Limb (tissue), 2 donors: ENCODE measurements around the gene GOLT1B.

Source experiments
- DNase-seq, 2 donors: peaks; one replicate each; pipeline ENCODE4 v3.0.0-alpha.2; 2016; ENCODE audit errors: extremely low spot score in 2 of 2

The GOLT1B gene

DNA sequence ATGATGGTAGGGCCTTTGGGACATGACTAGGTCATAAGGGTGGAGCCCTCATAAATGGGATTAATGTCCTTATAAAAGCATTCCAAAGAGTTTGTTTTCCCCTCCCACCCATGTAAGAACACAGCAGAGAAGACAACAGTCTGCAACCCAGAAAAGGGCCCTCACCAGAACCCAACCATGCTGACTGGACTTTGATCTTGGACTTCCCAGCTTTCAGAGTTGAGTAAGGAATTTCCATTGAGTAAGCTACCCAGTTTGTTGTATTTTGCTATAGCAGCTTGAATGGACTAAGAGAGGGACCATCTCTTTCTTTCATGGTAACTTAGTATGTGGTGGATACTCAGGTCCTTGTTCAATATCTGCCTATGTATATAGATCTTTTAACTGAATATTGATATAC lies 21.6 kb downstream of the GOLT1B start:
- DNase-seq: no peak

DNA sequence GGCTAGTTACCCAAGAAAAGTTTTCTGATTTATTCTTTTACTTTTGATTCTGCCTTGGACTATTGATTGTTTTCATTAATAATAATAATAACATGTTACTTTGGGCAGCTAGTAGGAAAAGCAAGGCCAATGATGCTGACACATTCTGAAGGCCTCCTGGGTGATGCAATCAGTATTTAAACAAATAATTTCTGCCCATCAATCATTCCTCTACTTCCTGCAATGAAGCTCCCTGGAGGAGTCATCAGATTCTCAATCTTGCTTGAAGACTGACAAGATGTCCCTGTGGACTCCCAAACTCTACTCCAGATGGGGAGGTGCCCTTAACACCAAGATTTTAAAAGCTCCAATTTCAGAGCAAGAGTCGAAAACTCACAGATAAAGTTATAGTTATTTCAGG lies 24.5 kb downstream of the GOLT1B start, which contains the start of gene SPX:
Gene SPX (plus strand): TSS at position 244 of the 400 bp plus-strand sequence. CDS start 177 bp downstream, outside the sequence.
- DNase-seq: no peak

DNA sequence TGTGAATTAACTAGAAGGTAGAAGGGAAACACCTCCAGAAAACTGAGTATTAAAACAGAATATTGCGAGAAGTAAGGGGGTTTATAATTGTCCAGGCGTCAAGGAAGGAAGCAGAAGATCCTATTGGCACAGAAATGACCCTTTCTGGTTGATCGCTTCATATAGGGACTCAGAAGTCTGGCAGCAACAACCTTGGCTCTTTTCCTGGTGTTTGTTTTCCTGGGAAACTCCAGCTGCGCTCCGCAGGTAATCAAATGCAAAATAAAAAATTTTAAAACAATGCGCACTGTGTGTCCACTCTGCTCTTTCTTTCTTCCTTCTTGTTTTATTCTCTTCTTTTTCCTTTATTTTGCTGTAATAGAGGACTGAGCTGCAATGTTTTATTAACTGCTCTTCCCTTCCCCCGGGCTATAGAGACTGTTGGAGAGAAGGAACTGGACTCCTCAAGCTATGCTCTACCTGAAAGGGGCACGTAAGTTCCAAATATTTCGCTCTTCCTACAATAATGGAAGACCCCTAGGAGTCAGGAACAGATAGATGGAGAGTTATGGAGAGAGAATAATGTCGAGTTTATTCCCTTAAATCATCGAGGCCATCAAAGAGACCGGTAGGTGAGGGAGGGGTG lies 25.2 kb downstream of the GOLT1B start:
- no peak for DNase-seq

DNA sequence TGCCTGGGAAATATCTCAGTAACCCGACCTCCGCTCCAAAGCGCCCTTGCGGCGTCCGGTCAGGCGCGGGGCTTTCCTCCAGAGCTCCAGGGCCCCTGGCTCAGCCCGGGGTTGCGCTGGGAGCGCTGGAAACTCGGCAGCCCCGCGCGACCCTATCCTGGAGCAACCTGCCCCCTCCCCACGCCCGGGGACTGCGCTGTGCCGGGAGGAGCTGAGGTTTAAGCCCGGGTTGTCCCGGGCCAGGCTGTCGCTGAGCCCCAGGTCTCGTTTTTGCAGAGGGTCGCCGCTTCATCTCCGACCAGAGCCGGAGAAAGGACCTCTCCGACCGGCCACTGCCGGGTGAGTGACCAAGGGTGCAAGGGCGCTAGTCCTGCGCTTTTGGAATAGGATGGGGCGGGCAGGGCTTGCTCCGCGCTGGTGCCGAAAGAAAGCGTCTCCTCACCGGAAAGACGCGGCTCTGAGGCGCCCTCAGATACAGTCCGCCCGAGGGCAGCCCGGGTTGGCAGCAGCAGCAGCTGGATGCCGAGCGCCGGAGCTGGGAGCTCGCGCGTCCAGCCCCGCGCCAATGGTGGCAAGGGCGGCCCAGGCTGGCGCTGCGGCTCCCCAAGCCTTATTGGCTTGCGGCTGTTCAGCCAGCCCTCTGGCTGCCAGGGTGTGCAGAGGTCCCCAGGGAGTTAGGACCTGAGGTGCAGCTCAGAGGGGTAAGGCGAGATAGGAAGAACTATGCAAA lies 26.0 kb downstream of the GOLT1B start:
- peak; percentile 25 to 72 for DNase-seq

DNA sequence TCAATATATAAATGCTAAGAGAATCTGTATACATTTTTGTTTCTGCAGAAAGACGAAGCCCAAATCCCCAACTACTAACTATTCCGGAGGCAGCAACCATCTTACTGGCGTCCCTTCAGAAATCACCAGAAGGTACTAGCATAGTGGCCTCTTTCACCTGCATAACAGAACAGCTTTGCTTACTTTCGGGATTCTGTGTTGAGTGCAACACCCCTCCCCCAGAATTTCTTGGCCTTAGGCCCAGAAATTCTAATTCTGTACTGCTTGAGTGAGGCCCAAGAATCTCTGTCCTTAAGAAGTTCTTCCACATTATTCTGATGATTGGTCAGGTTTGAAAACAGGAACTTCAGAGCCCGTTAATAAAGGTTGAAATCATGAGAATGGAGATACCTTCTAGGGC lies 27.4 kb downstream of the GOLT1B start:
- DNase-seq: peak in 1 of 2 donors; percentile 11

DNA sequence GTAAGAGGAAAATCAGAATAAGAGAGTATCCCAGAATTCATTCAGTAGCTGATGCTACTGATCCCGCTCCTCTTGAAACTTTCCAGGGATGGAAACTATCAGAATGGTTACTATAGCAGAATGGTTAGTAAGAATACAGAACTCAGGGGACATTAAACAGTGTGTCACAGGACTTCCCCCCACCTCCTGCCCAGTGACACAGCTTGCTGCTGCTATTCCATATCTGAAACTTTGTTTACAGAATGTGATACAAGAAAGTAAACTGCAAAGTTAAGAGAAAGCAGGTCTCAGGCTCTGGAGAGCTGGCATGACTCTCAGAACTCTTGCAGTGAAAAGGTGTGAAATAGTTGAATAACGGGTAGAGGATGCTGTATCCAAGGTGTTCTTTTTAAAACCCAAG lies 27.9 kb downstream of the GOLT1B start:
- no peak for DNase-seq

DNA sequence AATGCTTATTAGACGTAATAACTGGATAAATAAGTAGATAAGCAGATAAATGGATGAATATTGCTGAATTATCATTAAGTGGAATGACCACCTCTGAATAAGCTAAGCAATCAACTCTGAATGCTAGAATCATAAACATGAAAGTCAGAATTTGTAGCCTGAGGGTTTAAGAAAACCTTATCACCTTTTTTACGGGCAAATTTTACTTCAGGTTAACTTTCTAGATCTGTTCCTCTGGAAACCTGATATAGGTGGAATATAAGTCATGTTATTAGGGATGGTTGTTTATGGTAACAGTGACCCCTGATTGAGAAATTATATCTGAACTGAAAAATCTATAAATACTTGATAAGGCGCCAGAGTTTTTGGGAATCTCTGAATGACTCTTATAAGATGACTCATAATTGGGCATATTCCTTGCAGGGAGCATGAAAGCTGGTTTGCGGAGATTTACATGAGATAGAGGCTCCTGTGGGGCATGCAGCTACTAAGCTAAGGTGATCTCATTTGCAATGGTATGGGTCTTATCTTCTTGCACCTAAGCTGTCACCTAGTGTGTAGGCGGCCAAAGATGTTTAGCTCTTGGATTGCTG lies 36.6 kb downstream of the GOLT1B start:
- DNase-seq: no peak

DNA sequence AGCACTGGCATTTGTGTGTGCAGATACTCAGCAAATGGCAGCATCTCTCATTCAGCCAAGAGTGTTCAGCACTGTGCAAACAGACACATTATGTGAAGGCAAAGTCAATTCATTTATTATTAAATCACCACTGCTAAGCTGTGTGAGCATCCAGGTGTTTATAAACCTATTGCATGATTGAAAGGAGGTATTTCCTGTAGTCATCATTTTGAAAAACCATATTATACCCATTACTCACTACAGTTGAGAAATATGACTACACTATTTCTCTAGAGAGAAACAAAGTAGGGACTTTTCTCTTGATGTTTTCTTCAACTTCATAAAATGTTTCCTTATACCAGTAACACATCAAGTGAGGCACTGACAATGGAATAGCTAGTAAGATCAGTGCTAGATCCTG lies 38.2 kb downstream of the GOLT1B start:
- no peak for DNase-seq

DNA sequence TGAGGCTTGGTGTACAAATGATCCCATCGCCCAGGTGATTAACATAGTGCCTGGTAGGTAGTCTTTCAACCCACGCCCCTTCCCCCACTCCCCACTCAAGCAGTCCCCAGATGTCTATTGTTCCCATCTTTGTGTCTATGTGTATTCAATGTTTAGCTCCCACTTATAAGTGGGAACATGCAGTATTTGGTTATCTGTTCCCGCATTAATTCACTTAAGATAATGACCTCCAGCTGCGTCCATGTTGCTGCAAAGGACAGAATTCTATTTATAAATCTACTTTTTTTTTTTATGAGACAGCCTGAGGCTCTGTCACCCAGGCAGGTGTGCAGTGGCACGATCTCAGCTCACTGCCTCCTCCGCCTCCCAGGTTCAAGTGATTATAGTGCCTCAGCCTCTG lies 40.2 kb downstream of the GOLT1B start:
- DNase-seq: no peak

DNA sequence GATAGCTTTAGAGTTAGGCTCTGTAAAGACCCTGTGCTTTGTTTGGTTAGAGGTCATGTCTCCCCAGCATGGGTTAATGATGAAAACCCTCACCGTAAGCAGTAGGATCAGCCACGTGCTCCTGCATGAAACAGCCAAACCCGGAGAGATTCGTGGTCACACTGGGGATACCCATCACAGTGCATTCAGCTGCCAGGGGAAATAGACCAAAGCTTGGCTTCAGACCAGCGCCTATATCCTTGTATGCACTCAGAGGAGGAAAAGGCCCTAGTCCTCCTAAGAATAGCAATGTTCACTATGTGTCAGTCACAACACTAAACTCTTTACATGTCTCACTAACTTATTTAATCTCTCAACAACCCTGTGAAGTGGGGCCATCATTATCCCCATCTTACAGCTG lies 40.8 kb downstream of the GOLT1B start:
- no peak for DNase-seq

DNA sequence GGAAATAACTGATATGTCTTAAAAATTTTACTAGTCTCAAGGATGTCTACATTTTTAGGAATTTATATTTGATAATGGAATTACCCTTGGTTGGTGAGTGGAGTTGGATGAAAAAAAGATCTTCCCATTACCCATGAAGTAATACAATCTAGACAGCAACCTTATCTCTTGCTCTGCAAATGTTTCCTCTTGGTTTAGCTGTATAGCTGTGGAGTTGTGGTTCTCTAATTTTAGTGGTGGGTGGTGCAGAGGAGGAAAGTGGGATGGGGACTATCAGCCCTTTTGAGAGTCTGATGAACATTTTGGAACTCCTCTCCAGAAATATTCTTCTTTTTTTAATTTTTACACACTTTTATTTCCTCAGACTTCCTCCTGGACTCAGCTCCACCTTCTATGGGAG lies 41.6 kb downstream of the GOLT1B start:
- no peak for DNase-seq

DNA sequence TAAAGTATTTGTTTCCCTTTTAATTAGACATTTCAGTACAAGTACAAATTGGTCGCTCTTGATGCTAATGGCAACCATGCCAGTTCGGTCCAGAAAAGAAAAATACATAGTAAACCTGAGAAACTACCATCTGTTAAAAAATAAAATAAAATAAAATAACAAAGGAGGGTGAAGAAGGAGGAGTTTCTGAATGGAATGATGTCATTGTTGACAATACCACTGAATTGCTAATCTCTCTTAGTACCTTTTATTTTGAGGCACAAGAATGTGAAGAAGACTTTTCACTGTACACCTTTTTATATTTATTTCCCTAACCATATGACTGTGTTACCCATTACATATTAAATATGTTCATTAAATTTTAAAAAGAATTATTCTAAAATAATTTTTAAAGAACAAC lies 44.0 kb downstream of the GOLT1B start:
- DNase-seq: no peak

DNA sequence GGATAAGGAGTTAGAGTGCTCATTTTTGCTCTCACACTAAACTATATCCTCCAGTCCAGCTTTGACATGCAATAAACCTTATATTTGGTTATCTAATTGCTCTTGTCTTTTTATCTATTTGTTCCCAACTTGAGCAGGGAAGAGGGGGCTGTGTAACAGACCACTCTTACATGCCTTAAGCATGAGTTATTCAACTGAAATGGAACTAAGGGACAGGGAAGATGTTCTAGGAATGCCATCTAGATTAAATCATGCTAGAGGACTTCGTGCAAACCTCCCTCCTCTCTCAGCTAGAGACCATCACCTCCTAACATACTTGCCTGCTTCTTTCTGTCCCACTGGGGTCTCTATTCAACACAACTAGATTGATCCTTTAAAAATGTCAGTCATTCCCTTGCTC lies 45.1 kb downstream of the GOLT1B start:
- DNase-seq: no peak

DNA sequence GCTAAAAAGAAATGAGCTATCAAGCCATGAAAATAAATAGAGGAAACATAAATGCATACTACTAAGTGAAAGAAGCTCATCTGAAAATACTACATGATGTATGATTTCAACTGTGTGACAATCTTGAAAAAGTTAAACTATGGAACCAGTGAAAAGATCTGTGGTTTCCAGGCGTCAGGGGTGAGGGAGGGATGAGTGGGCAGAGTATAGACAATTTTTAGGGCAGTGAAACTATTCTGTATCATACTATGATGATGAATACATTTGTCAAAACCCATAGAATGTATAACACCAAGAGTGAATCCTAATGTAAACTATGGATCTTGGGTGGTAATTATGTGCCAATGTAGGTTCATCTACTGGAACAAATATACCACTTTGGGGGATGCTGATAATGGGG lies 45.8 kb downstream of the GOLT1B start:
- DNase-seq: no peak

DNA sequence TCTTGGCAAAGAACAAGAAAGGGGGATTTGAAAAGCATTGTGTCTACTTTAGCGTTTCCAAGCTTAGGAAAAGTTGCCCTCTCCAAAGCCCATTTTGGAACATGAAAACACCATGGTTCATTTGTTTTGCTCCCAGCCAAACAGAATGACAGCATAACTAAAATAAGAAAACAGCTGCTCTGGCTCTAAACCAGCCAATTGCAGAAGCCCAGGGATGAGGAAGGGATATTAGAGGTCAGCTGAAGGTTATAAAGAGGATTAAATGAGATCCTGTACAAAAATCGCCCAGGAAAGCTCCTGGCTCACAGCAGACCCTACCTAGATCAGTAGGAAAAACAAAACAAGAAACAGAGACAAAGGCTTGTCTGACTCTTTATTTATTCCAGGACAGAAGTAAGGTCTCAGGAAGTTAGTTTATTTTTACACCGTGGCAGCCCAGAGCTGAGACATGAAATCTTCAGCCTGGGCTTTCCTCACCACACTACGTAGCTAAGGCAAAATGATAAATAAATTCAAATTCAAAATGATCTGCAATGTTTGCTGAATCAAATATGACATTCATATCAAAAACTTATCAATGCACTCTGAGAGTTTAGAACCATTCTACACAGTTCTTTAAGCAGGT lies 50.4 kb downstream of the GOLT1B start:
- peak in 1 of 2 donors; percentile 79 for DNase-seq

DNA sequence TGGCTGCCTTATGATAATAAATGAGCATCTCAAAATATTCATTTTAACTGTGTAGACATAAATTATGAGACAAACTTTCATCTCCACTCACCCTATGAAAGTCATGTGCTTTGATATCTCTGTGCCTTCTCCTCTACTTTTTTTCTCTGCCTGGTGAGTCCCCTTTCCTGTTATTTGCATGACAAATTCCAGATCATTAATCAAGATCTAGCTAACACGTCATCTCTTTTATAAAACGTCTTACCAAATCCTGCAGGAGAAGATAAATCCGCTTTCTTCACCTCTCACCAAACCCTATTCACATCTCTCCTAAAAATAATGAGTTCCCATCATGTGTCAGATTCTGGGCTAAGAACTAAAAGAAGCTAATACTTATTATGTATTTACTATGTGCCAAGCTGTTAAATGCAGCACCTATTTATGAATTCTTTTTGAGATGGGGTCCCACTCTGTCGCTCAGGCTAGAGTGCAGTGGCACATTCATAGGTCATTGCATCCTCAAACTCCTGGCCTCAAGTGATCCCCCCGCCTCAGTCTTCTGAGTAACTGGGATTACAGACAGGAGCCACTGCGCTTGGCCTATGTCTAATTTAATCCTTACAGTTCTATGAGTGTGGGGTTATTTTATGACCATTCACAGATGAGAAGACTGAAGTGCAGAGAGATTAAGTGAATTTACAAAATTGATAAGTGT lies 51.2 kb downstream of the GOLT1B start:
- DNase-seq: no peak

DNA sequence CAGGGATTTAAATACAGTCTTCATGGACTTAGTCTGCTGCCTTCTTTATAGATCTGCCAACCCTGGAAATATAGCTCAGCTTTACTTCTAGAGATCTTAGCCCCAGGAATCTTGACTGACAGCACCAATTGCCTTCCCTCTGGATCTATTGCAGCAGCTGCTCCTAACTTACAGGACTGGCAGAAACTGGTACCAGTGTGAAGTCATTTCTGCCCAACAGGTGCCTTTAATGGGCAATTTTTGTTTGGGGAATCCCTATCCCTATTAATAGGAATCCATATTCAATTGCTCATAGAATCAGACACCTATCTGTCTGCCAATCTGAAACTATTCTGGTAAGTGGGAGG lies 51.7 kb downstream of the GOLT1B start:
- peak; percentile 34 to 68 for DNase-seq

DNA sequence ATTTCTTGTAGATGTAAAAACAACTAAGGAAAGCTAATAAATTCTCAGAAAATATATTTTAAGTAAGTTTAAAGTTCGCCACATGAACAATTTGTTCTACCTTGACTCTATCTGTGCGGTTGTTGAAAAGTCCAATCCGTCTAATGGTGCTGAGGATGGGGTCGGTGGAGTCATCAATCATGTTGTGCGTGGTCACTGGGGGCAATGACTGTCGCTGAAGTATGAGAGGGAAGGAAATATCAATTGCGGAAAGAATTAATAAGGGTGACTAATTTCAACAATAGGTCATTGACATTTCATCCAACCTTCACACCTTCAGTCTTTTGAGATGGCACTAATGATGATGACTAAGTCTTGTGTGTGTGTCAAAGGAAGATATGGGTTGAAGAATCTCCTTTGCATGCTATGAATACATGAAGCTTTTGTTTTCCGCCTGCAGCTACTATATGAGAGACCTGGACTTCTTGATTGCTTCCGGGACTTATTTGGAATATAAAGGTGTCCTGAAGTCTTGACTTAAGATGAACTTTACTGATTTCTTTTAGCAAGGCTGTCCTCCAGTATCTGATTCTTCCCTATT lies 56.6 kb downstream of the GOLT1B start:
- no peak for DNase-seq

DNA sequence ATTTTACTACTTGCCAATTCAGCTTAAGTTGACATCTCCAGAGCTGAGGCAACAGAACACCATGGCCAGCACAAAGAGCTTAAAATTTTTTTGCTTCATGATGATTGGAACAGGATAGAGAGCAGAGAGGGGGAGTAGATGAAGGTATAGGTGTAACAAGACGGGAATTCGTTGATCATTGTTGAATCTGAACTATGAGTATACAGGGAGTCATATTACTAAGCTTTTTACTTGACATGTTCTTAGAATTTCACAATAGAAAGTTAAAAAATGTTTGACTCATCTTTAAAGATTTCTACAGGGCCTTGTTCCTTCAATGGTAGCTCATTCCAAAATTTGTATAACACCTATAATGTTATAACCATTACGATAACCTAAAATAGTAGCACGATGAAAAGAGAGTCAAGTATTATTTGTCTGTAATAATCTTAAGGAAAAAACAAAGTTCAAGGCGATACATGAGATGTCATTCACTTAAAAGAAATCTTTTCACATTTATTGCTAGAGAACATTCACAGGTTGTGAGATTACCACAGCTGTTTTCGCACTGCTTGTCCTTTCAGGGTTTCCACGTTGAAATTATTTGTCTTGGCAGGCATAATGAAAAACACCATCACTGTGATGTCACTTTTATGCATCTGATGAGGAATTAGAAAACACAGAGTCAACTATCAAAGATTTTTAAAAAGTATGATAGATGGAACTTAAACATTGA lies 58.4 kb downstream of the GOLT1B start:
- DNase-seq: no peak

DNA sequence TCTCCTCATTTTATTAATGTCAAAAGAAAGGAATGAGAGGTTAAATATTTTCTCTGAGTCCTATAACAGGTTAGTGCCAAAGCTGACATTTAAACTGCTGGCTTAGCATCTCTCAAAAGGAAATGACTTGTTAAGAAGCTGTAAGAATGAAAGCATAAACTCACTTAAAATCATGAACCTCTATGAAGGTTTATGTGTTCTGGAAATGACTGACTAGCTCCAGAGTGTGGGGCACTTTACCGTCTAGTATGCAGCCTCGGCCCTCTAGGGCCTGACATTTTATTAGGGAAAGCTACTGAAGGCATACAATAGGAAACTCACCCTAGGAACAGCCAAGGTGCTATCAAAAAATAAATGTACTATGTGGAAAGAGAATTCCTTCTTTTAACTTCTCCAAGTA lies 59.6 kb downstream of the GOLT1B start:
- no peak for DNase-seq

DNA sequence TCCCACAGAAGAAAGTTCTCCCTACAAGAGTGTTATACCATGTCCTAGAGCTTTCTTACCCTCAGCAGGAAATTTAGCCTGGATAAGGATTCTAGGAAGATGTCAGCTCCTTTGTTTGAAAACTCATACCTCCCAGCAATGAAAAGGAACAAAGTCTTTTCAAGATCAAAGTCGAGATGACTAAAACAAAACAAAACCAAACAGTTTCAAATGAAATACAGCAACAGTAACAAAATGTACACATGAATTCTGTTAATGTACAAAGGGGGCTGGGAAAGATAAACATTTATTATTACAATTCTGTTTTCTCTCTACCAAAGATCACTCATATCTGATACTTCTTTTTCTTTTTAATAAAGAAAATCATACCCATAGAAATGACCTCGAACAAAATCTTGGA lies 61.3 kb downstream of the GOLT1B start:
- no peak for DNase-seq
